Posterior cingulate gyrus (tissue), 11 donors: ENCODE measurements around the gene CHST9.
A peak's percentile ranks its signal among the peaks of the same experiment; 100 is the strongest.
"Not testable (repeated sequence)": the region's sequence is repeated elsewhere in the genome, so short reads cannot be mapped to it uniquely, and the experiment has no call there.

Experiments used
- DNase-seq, 10 donors: peaks; one replicate each; pipeline versions ENCODE4 v3.0.0 to v3.0.0-alpha.2; 2020 to 2021; ENCODE audit warnings: mixed read lengths in 3 of 10
- intact Hi-C: fragments of 100-400 bp; cut with DNase I; formaldehyde crosslinking; loops from one replicate; pipeline ENCODE4 v1.15.1; 2023

The CHST9 gene

DNA sequence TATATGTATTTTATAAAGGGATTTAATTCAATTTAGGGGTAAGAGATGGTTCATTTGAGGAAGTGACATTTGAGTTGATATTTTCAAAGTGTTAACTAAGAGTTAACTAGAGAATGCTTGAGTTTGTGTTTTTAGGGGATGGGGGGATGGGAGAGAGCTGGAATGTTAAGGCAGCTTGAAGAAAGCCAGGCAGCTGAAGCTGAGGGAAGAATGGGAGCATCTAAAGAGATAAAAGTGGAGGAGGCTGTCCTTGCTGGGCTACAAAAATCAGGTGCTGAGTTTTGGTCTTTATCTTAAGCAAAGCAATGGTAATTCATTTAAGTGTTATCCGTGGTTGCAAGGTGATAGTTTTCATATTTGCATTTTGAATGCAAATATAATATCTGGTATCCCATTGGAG, 9.2 kb downstream of the CHST9 start:
- DNase-seq, result no peak
- intact Hi-C loops, result no loop called here

DNA sequence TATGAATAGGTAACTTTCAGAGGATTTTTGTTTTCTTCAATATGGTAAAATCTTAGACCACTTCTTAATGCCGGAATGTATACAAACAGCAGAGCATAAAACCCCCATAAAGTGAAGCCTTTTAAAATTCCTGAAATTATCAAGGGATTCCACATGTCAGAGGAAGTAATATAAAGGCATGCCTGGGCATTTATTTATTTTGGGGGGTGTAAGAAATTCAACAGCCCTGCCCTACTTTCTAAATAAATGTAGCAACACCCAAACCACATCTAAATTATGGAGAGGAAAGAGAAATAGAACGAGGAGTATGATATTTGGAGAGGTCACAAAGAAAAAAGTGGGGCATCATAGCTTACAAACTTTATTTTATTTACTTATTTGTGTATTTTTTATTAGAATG, 9.9 kb downstream of the CHST9 start:
- DNase-seq, result no peak
- intact Hi-C loops, result no loop called here

DNA sequence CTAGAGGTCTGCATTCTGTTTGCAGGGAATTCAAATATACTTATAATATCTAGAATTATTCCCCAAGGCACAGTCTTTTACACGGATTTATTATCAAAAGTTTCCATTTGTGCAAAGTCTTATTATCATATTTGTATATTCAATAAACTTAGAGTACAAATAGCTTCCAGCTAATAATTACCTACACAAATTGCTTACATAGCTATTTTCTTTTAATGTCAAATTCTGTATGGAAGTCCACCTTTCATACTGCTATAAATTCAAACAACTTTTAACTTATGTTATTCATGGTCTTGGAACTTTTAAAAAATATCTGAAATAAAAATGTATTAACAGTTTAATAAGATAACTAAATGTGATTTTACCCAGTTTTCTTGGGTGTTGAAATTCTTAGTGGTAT, 13.1 kb downstream of the CHST9 start:
- intact Hi-C loops, result no loop called here

DNA sequence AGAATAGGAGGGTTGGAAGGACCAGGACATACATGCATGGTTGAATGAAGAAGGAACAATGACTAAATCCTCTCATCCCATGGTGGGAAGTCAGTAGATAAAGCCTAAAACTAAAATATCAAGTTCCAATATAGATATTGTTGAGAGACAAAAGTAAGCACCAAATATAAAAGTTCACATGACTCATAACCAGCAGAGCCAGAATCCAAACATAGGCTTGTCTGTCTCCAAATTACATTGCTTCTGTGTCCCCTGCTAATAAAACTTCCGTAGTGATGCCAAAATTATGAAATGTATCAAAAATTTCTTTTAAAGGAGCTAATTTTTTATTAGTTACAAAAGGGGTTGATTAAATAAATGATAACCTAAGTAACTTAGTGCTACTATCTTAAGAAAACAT, 19.7 kb downstream of the CHST9 start:
- DNase-seq, result no peak
- intact Hi-C loops, result no loop called here

More for the DNA sequence above, 13.1 kb downstream of the CHST9 start:
- no peak for DNase-seq

DNA sequence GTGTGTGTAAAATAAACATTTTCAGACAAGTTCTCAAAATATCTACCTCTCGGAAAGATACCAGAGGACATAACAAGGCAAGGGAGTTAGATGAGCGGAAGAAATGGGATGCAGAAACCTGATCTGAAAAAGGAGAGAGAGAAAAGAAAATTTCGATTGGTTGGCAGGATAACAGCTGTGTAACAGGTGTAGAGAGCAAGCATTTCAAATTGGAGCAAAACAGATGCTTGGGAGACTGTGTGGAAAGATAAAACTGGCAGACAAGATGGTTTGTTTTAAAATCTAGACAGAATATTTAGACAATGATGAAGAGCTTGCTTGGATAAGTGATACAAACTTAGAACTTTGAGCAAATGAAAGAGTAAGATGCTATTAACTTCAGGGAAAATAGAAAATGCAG, 20.2 kb downstream of the CHST9 start:
- intact Hi-C loops, result no loop called here
- DNase-seq, result no peak

DNA sequence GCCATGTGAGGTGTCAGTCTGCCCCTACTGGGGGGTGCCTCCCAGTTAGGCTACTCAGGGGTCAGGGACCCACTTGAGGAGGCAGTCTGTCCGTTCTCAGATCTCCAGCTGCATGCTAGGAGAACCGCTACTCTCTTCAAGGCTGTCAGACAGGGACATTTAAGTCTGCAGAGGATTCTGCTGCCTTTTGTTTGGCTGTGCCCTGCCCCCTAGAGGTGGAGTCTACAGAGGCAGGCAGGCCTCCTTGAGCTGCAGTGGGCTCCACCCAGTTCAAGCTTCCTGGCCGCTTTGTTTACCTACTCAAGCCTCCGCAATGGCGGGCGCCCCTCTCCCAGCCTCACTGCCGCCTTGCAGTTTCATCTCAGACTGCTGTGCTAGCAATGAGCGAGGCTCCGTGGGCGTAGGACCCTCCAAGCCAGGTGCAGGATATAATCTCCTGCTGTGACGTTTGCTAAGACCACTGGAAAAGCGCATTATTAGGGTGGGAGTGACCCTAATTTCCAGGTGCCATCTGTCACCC, 21.9 kb downstream of the CHST9 start:
- peak in 1 of 10 donors; percentile 57 for DNase-seq
- intact Hi-C loops, result not testable (repeated sequence)

DNA sequence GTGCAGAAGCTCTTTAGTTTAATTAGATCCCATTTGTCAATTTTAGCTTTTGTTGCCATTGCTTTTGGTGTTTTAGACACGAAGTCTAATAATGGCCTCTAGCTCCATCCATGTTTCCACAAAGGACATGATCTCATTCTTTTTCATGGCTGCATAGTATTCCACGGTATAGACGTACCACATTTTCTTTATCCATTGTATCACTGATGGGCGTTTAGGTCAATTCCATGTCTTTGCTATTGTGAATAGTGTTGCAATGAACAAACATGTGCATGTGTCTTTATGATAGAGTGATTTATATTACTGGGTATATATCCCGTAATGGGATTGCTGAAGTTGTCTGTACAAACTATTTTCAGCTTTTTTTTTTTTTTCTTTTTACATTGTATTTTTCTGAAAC, 35.9 kb downstream of the CHST9 start:
- DNase-seq, intact Hi-C loops: not testable (repeated sequence)

DNA sequence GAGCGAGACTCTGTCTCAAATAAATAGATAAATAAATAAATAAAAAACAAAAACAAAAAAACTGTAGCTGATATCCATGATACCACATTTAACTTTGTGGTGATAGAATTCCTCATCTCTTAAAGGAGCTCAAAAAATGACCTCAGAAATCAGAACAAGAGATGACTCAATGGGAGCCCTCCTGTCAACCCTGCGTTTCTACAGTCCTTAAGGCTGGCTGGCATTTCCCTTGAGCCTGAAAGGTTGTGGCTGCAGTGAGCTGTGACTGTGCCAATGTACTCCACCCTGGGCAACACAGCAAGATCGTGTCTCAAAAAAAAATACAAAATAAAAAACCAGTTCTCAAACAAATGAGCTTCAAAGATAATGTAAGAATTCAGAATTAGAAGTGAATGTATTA, 40.4 kb downstream of the CHST9 start:
- DNase-seq, result no peak
- intact Hi-C loops, result no loop called here

DNA sequence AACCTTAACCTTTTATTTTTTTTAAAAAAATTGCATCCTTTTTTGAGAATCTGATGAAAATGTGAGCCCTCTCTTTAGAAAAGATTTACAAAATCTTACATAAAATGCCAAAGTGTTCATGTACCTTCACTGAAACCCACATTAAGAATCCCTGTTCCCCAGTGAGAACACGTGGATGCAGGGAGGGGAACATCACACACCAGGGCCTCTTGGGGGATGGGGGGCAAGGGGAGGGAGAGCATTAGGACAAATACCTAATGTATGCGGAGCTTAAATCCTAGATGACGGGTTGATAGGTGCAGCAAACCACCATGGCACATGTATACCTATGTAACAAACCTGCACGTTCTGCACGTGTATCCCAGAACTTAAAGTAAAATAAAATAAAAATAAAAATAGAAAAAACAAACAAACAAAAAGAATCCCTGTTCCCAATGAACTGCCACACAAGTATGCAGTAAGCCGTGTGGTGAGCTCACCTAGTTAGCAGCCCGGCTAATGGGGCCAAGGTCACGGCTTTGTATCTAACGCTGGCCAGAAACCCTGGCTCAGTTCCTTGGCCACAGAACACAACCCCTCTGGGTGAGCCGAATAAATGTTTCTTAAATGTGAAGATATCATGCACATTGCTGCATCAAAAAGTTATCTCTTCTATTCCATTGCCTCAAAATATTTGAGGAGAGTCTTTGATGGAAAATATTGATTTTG, 41.4 kb downstream of the CHST9 start:
- intact Hi-C loops, result no loop called here
- no peak for DNase-seq

DNA sequence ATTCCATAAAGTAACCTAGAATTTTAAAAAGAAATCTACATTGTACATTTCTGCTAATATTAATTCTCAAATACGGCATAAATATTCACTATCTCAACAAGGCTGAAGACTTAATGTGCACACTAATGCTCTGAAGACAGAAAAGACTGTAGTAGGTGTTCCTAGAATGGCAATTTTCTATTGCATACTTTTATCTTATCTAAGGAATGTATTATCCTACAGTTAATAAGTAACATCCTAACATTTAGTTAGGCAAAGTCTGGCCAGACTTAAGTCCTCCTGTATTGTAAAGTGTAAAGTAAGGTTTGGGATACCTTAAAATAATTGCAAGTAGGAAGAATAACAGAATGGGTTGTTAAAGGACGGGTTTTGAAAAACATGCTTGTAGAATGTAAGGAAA, 42.2 kb downstream of the CHST9 start:
- no peak for DNase-seq
- intact Hi-C loops, result no loop called here

DNA sequence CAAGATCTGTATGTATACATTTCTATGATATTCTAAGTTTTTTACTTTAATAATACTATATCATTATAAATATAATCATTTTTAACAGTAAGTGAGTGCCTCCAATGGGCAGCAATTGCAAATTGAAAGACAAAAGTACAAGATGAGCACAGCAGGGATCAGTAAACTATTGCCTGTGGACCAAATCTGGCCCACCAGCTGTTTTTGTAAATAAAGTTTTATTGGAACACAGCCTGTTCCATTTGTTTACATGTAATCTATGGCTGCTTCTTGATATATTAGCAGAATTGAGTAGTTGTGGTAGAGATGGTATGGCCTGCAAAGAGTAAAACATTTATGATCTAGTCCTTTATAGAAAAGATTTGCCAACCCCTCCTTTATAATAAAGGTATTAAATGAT, 43.2 kb downstream of the CHST9 start:
- intact Hi-C loops, result no loop called here
- no peak for DNase-seq

DNA sequence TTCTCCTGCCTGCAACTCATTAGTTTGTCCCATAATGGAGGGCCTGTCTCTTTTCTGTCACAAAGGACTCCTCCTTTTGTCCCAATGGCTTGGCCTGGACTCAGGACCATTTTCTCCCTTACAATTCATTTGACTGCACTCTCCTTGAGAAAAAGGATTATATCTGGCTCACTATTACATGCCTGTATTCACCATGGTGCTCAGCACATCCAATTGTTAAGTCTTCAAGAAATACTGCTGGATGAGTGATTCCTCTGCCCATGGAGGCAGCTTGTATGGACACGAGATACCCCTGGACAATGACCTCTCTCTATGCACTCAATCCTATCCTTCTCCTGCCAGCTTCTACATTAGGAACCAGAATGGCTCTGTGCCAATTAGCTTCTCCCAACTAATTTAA, 47.0 kb downstream of the CHST9 start:
- intact Hi-C loops, result no loop called here
- no peak for DNase-seq

DNA sequence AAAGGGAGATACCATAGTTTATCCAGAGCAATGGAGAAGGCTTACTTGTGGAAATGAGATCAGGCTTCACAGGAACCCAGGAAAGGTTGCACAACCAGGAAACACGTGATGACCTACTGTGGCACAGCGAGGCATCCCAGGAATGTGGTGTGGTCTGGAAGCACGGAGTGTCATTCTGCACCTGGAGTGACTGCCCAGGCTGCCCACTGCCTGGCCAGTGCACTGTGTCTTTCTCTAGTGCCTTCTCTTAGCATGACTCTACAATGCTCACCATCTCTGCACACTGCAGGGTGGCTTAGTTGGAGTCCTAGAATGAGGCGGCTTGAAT, 48.9 kb downstream of the CHST9 start:
- intact Hi-C loops, result no loop called here
- DNase-seq, result no peak

DNA sequence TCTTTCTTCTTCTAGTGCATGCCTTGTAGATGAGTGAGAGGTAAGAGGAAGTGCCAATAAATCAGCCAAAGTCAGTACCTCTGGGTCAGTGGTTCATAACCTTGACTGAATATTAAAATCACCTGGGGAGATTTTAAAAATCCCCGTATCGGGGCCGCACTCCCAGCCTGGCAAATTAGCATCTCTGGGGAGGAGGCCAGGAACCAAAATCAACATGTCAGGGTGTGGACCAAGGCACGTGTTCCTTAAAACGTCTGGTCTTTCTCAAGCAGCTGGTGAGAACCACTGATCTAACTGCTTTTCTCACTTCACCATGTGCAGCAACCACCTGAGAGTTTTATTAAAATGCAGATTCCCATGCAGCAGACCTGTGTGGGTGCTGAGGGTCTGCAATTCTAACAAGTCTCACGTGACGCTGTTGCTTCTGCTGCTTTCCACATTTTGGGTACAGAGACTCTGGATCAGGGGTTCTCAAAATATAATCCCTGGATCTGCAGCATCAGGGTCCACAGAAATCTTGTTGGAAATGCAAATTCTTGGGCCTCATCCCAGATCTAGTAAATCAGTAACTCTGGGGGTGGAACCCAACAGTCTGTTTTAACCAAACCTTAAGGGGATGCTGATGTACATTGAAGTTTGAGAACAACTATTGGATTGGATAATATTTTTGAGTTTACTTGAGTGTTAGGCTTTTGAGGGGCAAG, 49.5 kb downstream of the CHST9 start:
- intact Hi-C loops, result no loop called here
- no peak for DNase-seq

DNA sequence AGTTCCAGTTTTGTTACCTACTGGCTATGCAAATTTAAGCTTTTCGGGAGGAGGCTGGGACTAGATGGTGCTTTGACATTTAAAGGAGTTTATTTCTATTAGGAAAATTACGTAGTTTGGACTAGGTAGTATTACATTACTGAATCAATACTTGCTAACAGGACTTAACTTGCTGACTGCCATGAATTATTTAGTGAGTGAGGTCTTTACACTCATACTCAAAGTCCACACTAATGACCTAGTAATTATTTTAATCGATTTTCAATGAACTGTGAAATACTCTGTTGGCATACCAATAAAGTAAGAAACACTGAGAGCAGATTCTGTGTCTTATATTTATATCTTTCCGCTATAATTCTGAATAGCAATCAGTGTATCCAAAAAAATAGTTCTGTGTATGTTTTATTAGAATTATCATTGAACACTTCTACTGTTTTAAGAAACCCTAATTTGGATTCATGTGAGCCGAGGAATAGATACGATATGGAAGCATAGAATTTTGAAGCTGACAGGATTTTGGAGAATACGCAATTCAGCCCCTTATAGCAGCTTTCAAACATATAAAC, 55.0 kb downstream of the CHST9 start:
- DNase-seq, result no peak
- intact Hi-C loops, result no loop called here

DNA sequence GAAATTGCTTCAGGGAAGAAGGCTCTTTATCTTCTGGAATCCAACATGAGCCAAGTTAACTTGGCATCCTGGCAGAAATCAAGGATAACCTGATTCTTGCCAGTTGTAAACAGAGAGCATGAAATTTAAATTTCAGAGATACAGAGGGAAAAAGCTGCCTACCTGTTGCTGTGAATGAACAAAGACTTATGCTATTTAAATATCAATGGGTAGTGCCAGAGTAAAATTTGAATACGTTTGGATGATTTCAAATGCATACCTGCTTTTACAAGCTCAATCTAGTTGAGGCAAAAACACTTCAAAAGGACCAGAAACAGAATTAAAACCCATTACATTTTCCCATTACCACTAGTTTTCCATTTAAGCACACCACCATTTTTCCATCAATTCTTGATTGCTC, 60.9 kb downstream of the CHST9 start:
- DNase-seq, result no peak
- intact Hi-C loops, result no loop called here

DNA sequence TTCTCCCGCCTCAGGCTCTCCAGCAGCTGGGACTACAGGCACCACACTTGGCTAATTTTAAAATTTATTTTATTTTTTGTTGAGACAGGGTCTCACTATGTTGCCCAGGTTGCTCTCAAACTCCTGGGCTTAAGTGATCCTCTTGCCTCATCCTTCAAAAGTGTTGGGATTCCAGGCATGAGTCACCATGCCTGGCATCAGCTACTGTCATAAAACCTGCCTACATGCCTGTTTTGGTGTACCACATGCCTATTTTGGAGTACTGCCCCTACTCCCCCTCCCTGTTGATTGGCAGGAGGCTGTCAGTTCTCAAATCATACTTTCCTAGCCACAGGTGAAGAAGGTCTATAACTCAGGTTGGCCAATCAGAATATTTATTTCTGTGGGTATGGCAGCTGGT, 64.0 kb downstream of the CHST9 start:
- DNase-seq, result no peak
- intact Hi-C loops, result no loop called here

DNA sequence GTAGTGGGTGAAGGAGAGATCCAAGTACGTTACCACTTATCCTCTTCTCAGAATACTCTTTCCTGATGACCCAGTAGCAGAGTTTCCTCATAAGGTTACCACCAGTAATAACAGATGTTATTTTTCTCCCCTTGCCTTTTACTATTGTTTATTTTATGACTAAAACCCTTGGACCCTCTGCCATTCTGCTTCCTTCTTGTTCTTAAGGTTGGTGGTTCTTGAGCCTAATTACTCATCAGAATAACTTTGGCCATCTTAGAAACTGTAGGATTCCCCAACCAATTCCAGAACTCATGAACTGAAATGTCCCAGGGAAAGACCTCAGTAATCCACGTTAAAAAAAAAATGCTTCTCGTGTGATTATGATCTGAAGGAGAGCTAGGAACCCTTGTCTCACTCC, 64.9 kb downstream of the CHST9 start:
- DNase-seq, result no peak
- intact Hi-C loops, result no loop called here

DNA sequence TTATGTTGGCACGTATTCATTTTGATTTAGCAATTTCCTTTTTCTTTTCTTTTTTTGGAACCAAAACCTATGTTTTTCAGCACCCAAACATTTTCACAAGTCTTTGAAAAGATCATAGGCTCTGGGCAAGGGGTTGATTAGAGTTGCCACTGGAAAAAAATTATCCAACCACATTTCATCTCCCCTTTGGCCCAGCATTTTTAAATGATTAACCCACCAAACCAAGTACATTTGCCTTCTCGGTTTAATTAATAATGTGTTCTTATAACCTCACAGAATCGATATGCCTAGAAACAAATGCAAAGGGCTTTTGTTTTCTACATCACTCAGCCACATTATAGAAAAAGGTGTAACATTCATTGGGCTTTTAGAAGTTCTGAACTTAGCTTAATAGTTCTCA, 66.1 kb downstream of the CHST9 start:
- intact Hi-C loops, result no loop called here
- no peak for DNase-seq

DNA sequence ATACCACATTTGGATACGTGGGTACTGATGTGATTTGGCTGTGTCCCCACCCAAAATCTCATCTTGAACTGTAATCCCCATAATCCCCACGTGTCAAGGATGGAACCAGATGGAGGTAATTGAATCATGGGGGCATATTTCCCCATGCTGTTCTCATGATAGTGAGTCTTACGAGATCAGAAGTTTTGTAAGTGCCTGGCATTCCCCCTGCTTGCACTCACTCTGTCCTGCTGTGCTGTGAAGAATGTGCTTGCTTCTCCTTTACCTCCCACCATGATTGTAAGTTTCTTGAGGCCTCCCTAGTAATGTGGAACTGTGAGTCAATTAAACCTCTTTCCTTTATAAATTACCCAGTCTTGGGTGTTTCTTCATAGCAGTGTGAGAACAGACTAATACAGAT, 70.3 kb downstream of the CHST9 start:
- intact Hi-C loops, result no loop called here

DNA sequence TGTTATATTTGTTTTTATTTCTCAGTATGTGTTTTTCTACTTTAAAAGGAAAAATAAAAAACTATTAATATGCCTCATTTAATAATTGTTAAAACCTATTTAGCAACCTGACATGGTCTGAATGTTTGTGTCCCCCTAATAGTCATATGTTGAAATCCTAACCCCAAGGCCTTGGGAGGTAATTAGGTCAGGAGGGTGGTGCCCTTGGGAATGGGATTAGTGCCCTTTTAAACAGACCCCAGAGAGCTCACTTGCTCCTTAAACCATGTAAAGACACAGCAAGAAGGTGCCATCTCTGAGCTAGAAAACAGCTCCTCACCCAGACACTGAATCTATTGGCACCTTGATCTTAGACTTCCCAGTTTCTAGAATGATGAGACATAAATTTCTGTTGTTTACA, 71.8 kb downstream of the CHST9 start:
- no peak for DNase-seq
- intact Hi-C loops, result no loop called here

More for the DNA sequence above, 70.3 kb downstream of the CHST9 start:
- no peak for DNase-seq

DNA sequence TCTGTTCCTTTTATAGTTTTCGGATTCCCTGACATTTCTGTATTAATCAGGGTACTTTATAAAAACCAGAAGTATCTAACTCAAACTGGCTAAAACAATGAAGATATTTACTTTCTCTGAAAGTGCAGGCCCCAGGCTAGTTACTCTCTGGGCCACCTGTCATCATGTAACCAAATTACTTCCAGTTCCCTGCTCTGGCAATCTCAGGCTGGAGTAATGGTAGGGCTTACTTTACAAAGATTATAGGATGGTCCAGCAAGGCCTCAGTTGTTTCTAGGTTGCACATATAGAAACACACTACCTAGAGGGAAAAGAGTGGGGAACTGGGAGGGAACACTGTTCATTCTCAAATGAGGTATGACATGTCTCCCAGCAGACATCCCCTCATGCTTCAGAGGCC, 74.8 kb downstream of the CHST9 start:
- no peak for DNase-seq
- intact Hi-C loops, result no loop called here
